Effector CD8-positive, alpha-beta T cell (primary cell): ENCODE results near the gene CEP85L.
A peak's percentile ranks its signal among the peaks of the same experiment; 100 is the strongest.

Experiments
- DNase-seq: peaks from one replicate; lab custom pipeline; 2025; lab: John Stamatoyannopoulos, UW

CEP85L gene

DNA sequence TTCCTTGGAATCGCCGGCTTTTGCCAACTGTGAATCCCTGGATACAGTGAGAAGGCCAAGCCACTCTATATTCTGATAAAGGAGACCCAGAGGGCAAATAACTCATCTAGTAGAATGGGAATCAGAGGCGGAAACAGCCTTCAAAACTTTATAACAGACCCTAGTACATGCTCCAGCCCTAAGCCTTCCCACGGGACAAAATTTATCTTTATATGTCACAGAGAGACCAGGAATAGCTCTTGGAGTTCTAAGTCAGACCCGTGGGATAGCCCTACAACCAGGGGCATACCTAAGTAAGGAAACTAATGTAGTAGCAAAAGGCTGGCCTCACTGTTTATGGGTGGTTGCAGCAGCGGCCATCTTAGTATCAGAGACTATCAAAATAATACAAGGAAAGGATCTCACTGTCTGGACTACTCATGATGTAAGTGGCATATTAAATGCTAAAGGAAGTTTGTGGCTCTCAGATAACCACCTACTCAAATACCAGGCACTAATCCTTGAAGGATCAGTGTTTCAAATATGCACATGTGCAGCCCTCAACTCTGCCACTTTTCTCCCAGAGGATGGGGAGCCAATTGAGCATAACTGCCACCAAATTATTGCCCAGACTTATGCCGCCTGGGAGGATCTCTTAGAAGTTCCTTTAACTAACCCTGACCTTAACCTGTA lies 29.5 kb downstream of the CEP85L start:
- no peak for DNase-seq

DNA sequence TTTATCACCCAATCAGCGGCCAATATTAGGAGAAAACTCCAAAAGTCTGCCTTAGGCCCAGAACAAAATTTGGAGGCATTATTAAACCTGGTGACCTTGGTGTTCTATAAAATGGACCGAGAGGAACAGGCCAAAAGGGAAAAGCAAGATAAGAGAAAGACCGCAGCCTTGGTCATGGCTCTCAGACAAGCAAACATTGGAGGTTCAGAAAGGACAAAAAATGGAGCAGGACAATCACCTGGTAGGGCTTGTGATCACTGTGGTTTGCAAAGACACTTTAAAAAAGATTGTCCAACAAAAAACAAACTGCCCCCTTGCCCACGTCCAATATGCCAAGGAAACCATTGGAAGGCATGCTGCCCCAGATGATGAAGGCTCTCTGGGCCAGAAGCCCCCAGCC lies 31.2 kb downstream of the CEP85L start:
- DNase-seq = no peak

DNA sequence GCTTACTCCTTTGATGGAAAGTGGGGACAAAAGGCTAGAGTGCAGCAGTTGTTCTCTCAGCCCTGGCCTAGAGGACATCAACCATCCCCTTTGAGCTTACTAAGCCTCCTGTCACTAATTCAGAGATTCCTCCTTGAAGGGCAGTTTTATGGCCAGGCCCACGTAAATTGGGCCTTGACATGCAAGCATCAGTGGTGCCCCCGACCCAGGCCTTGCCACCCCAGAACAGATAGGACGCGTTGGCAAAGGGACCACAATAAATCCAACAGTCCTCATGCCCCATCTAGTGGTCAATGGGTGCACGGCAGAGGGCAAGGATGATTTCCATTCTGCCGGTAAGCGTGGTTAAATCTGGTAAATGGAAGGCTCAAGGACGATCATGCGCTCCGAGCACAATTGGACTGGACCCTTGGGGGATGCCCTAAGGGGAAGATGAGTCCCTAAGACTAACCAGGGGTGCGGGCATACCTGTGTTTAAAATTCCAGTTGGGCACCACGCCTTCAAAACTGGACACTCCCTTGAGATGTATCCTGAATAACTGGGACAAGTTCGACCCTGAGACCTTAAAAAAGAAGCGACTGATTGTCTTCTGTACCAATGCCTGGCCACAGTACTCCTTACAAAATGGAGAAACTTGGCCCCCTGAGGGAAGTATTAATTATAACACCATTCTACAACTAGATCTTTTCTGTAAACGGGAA lies 32.6 kb downstream of the CEP85L start:
- DNase-seq = peak; percentile 54

DNA sequence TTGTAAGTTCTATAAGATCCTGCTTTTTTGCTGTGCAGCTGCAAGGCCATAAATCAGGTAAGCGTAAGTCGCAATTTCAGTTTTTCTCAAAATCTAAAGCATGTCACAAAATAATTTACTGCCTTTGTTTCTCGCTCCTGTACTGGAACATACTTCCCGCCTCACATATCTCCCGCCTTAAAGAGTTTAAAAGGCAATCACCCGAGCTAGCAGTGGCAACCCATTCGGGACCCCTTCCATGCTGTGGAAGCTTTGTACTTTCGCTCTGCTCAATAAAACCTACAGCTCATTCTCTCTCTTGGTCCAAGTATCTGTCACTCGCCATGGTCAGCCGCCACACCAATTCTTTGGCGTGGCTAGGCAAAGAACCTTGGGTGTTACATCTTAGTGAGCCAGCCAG lies 34.0 kb downstream of the CEP85L start:
- DNase-seq = no peak

DNA sequence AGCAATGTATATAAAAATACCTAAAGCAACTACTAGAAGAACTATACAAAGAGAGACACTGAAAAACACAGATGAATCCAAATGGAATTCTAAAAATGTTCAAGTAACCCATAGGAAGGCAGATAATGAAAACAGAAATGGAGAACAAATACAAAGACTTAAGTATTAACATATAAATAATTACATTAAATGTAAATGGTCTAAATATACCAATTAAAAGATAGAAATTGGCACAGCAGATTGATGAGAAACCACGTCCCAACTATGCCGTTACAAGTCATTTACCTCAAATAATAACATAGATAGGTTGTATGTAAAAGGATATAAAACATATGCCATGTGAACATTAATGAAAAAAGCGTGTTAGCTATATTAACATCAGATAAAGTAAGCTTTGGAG lies 40.1 kb downstream of the CEP85L start:
- DNase-seq = no peak

DNA sequence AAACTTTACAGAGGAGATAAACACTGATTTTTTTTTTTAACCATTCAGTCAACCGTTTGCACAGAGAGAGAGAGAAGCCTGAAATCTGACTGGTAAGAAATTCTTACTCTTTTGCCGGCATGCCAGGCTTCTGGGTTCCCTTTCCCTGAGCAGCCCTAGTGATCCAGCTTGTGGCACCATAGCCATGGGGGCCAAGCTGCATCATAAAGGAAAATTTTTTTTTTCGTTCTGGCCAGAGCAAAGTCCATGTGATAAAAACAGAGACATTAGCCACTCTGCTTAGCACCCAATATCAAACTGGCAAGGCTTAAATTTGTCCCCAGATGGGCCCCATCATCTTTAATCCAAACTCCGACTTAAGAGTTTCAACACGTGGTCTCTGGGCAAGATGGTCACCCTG lies 44.5 kb downstream of the CEP85L start:
- DNase-seq = no peak

DNA sequence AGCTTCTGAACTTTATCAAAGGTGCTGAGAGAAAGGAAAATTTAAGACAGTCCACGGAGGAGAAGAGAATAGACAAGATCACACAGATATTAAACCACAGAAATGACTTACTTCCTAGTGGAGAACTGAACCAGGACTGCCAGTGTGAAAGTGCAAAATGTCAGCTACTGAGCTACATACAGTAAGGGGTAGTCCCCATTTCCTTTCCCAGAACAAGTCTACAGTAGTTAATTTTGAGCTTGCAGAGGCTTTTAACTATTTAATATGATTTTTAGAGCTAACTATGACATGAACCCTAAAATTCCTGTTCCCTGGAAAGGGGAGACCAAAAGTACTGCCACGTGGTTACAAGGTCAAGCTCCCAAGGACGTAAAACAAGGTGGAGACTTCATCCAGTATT lies 45.1 kb downstream of the CEP85L start:
- no peak for DNase-seq

DNA sequence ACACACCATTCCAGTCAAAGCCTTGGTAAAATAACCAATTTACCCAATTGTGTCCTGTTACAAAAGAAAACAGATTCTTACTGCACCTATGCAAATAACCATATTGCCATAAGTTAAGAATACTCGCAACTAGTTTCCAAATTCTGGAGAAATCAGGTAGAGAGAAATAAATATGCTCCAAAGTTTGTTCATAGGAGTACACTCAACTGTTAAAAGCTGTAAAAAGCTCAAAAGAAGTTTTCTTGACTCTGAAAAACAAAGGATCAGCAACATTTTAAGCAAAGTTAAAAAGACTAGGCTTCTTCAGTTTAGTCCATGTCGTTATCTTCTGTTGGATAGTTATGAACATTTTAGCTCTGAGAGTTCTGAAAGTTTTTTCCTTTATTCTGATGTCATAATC lies 48.0 kb downstream of the CEP85L start:
- DNase-seq = no peak

DNA sequence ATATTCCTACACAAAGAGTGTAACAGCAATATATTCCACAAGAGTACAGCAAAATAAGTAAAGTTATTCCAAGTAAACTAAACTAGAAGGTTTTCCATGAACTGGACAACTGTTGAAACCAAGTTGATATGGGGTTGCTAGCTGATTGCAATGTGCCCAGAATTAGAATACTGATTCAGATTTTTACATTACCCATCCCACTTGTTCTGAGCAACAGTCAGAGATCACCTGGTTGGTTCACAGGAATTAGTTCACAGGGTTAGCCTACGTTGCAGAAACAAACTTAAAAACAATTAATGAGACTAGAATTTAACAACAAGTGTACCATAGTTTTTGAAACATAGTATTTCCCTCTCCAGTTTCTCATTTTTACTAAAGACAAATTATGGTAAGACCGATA lies 49.1 kb downstream of the CEP85L start:
- DNase-seq = no peak

DNA sequence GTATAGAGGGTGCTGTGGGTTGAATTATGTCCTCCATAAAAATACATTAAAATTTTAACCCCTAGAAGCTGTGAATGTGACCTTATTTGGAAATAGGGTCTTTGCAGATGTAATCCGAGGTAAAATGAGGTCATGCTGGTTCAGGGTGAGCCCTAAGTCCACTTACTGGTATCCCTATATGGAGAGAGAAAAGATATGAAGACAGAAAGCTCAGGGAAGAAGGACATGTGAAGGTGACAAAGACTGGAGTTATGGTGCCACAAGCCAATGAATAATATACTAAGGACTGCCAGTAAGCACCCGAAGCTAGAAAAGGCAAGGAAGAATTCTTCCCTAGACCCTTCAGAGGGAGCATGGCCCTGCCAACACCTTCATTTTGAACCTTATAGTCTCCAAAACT lies 53.1 kb downstream of the CEP85L start:
- DNase-seq = no peak

DNA sequence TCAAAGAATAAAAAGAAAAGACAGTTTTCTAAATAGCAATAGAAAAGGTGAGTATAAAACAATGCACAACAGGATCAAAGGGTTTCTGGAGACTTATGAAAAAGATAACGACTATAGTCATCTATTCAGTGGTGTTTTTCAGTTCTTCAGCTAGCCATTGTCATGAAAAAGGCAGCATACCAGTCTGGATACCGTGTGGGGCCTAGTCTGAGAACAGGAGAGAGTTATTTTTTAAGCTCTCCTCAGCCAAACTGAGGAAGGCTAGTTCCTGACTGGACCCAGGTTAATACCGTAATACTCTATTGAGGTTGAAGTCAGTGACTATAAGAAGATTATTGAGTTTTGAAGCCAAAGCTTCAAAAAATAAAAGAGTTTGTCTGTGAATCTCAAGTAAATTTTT lies 53.8 kb downstream of the CEP85L start:
- no peak for DNase-seq

DNA sequence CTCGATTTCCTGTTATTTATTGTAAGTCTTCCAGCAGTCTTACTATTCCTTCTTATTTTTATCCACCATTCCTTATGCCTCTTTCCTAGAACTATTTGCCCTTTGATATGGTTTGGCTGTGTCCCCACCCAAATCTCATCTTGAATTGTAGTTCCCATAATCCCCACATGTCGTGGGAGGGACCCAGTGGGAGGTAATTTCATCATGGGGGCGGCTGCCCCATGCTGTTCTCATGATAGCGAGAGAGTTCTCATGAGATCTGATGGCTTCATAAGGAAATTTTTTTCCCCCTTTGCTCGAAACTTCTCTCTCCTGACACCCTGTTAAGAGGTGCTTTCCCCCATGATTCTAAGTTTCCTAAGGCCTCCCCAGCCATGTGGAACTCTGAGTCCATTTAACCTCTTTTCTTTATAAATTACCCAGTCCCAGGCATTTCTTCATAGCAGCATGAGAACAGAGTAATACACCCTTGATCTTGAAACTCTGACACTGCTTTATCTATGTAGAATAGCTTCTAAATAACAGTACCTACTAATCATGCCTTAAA lies 54.5 kb downstream of the CEP85L start:
- no peak for DNase-seq

DNA sequence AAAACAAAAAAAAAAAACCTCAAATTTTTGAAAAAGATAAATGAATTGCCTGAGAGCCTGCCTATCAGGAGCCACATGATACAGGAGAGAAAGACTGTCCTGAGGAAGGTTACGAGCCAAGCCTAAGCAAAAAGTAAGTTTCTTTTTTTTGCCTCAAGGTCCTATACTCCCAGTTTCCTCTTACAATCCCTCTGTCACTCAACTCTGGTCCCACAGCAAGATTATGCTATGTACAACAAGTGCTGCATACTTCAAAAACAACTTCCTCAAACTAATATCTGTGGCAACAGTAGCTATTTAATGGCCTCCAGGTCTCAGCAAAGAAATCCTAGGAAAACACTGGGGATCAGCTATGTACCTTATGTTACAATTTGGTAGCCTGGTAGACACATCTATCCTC lies 56.5 kb downstream of the CEP85L start:
- DNase-seq = no peak

DNA sequence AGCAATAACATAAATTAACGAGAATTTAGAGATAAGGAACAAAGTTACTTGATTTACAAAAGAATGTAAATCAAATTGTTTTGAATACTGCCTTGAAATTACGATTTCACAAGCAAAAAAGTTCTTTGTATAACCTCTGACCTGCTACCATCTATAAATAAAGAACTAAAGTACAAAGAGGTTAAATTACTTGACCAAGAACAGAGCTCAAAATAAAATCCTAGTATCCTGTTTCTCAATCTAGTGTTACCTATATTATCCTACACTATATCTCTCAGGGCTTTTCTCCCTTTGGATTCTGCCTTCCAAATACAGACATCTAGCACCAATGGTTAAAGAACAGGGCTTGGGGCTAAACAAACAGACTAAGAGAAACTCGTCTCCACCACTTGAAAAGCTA lies 59.5 kb downstream of the CEP85L start:
- DNase-seq = no peak

DNA sequence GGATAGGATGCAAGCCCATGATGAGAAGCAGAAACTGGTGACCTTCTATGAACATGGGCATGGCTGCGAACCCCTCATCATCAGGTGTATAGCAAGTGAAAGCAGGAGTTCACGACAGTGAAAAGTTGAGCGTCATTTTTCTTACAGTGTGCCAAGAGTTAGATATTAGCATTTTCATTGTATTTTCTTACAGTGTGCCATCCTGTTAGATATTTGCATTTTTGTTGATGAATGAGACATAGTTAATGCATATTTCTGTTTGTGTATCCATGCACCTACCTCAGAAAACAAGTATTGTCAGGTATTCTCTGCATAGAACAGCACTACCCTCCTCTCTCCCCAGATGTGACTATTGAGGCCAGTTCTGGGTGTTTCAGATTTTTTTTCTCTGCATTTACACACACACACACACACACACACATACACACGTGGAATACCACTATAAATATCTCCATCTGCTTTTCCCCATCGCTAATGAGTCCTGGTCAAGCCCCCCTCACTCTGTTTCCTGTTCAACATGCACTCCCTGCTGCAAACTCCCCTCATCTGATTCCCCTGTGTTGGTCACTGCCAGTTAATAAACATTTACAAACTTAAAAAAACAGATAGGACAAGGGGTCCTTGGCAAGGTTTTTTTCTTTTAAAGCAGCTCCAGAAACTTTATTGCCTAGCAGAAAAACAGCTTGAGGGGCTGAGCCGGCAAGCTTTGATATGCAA lies 61.6 kb downstream of the CEP85L start:
- DNase-seq = no peak

DNA sequence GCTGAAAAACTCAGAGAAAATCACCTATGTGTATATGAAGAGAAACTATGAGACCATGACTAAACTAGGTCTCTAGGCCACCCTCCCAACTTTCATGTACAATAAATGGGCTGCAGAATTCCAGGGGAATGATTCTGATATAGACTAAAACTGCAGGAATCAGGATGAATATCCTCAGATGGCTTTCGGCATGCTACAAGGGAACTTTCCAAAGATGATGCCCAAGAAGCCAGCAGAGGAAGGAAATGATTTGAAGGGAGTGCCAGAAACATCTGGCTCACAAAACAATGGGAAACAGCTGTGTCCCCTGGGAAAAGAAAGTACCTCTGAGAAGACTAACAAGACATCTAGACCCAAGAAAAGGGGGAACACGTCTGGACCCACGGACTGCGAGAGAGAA lies 62.2 kb downstream of the CEP85L start:
- no peak for DNase-seq

DNA sequence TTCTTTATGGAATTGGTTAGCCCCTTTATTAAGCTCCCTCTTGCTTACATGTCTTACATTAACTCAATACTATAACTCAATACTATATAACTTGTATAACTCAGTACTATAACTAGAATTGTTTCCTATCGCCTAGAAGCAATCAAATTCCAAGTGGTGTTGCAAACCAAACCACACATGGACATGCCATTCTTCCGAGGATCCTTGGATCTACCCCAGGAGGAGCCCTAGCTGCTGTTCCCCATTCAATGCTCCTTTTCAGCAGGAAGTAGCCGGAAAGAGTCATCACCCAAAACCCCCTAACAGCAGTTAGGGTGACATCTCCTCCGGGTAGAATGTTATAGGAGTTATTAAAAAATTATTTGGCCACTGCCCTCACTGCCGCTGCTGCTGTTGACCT lies 62.8 kb downstream of the CEP85L start:
- DNase-seq = no peak

DNA sequence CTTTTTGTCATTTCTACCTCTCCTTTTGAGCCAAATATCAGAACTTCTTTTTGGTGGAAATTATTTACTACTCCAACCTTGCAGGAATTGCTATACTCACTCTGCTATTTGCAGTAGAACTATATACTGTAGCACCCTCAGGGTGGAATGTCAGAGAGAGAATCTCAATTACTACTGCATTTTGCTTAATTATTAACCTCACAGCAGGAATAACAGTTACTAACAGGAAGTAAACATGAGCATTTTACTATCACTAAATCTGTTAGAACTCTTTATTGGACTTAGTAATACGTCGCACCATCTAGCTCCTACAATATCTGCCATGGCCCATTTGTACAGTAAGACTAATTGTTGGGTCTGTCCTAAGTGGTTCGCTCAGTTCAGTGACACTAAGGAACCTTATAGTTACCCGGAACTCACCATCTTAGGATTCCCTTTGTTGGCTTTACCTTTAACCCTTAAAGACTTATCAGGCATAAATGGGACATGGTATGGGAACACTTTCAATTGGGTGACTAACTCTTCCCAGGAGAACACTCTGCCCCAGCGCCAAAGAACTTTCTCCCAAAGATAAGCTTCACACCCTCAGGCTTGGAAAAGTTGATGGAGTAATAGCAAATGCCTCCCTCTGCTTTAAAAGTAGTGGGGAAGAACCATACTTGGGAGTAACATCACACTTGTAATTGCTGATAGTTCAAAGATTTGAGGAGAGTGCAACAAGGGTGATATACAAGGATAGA lies 64.5 kb downstream of the CEP85L start:
- DNase-seq = no peak

DNA sequence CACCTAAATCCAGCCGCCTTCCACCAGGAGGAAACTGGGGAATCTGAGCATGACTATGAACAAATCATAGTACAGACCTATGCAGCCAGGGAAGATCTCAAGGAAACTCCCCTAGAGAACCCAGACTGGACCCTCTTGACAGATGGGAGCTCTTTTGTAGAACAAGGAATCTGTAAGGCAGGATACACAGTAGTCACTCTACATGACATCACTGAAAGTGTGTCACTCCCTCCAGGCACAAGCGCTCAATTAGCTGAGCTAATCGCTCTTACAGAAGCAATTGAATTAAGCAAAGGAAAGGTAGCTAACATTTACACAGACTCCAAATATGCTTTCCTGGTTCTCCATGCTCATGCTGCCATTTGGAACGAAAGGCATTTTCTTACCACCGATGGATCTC lies 66.5 kb downstream of the CEP85L start:
- DNase-seq = no peak

DNA sequence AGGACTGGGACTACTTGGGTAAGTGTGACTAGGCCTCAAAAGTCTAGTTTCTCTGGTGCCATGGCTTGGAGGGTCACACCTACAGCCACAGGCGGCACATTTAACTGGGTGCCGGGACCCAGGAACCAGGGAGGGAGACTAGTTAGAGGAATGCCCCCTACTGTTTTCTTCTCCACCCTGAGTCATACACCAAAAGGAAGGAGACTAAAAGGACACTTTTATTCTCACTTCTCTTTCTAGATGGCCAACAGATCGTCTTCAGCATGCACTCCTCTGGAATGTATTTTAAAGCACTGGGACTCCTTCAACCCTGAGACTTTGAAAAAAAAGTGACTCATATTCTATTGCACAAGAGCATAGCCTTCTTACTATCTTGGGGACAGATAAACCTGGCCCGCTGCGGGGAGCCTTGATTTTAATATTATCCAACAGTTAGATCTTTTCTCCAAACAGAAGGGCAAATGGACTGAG lies 69.9 kb downstream of the CEP85L start:
- no peak for DNase-seq

DNA sequence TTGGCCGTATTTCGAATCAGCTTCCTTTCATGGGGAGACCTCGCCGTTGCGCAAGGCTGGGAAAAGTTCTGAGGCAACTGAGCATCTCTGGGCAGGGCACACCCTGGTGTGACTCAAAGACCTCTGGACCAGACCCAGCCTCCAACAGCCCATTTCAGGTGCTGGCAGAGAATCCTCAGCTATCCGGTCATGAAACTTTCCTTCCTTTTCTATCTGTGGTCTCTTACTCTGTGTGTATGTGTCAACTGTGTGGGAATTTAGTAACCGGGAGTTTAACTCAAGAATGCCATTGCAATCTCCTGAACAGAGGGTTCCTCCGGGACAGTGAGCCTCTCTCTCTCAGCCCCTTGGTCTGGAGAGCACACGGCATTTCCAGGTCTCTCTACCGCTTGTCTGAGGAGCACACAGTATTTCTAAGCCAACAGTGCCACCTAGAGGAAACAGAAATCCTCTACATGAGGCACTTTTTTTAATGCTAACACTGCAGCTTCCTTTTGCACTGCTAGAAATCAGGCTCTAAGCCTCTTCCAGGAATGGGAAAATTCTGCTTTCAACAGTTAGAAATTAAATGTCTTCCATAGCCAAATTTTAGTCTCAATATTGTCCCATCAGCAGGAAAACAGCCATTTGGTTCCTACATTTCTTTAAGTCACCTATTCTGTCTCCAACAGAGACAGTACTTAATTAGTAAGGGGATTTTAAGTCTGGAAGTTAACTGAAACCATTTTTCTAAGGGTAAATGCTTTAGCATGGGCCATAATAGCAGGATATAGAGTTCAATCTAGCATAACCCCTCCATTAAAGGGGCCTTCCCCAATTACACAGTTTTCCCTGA lies 70.6 kb downstream of the CEP85L start:
- DNase-seq = no peak
